COR-L47 (cell line): ENCODE measurements around the gene IL36B.

ENCODE experiments used
- DNase-seq: peaks from one replicate; lab custom pipeline; 2025; lab: John Stamatoyannopoulos, UW

Gene IL36B

GRCh38 chr2:113009622-113010021, 43.0 kb downstream of the IL36B start:
- DNase-seq, result no peak

DNA sequence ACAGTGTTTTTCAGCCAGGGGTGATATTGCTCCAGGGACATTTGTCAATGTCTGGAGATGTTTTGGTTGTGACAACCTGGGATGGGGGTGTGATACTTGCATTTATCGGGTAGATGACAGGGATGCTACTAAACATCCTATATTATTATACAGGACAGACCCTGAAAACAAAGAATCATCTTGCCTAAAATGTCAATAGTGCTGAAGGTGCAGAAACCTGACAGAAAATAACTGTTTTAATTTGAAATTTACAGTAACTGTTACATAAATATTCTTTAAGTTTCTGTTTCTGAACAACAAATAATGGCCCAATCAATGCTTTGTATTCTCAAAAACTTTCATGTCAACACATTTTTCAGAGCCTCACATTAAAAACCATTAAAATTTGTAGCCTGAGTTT, 45.4 kb downstream of the IL36B start:
- no peak for DNase-seq

DNA sequence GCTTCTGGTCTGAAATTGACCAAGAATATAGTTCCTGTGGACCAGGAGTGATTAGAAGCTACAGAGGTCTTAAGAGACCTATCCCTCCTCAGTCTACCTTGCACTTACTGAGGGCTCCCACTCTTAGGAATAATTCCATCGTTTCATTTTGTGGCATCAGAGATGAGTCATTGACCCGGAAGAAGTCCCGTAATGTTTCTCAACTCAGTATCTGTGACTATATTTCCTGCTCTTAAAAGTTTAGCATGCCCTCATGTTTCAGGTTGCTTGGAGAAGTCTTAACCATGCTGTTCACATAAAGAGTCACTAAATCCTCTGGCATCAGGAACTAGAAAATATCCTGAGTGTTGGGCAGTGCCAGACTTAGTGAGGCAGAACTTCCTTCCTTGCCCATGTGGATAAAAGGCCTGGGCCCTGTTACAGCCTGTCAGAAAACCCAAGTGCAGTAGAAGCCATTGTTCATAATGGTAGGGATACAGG, 47.6 kb downstream of the IL36B start, which contains the start of gene IL36A:
Gene IL36A (plus strand): TSS at position 430 of the 480 bp plus-strand sequence. CDS start 413 bp downstream, outside the sequence.
- DNase-seq, result no peak

DNA sequence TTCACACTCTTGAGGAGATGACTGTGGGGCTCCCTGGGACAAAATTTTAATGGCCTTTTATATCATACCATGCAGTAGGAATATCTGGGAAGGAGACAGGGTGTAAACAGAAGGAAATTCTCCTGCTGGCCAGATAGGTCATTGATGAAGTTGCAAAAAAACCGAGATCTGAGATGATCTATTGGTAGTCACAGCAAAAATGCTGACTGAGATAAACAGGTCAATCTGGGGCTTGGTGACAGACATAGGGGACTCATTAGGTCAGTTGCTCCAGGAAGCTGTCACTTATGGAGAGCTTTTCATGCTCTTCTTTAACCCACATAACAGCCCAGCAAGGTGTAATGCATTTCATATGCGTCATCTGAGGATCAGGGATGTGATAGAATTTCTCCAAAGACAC, 50.0 kb downstream of the IL36B start:
- DNase-seq, result no peak

- DNase-seq, result no peak
Observed at GRCh38 chr2:113000436-113000835, 52.2 kb downstream of the IL36B start.

DNA sequence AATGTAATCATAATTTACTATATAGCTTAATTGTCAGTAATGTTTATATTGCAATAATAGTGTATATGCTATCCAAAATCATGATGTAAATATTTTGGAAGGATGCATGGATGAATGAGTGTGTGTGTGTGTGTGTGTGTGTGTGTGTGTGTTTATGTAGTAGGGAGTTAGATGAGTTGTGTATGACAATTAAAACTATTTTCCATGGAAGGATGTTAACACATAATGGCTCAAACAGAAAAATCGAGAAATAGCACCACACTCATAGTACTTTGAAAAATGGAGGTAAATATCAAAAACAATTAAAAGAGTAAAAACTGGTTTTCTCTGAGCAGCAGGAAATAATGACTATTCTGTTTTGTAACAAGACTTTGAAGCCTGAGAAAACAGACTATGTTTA, 55.5 kb downstream of the IL36B start:
- DNase-seq, result no peak

- no peak for DNase-seq
Observed at GRCh38 chr2:112996635-112997034, 56.0 kb downstream of the IL36B start.

DNA sequence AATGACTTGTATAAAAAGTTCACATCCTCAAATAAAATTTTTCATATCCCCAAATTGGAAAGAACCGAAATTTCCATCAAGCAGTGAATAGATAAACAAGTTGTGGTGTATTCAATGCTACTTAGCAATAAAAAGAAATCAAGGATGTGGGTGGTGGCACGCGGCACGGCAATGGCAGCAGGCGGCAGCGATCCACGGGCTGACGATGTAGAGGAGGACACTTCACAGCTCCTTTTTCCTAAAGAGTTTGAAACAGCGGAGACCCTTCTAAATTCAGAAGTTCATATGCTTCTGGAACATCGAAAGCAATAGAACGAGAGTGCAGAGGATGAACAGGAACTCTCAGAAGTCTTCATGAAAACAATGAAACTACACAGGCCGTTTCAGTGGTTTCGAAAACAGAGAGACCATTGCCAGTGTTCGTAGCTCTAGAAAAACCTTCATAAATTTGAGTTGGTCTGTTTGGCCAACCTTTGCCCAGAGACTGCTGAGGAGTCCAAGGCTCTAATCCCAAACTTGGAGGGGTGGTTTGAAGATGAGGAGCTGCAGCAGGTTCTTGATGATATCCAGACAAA, 57.2 kb downstream of the IL36B start:
- DNase-seq, result no peak

DNA sequence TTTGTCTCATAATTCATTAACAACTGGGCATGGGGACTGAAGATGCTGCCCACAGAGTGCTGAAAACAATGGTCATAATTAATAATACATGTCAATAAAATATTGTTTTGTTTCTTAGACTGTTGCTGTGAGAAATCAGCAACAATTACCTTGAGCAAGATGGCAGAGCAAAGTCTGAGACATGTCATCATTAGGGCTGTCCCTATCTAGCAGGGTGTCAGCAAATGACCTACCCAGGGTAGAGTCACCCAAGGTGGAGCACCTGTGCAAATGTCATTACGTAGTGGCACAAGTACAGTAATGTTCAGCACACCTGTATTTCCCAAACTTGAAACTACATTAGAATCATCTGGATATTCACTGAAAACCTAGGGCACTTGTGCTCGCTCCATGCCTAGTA, 58.0 kb downstream of the IL36B start:
- DNase-seq, result no peak

- DNase-seq, result no peak
Observed at GRCh38 chr2:112993831-112994230, 58.8 kb downstream of the IL36B start.

GRCh38 chr2:112989611-112990010, 63.1 kb downstream of the IL36B start:
- DNase-seq, result no peak

DNA sequence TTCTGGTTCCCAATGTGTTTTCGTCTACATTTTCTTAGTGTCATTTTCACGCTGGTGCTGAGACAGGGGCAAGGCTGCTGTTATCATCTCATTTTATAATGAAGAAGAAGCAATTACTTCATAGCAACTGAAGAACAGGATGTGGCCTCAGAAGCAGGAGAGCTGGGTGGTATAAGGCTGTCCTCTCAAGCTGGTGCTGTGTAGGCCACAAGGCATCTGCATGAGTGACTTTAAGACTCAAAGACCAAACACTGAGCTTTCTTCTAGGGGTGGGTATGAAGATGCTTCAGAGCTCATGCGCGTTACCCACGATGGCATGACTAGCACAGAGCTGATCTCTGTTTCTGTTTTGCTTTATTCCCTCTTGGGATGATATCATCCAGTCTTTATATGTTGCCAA, 67.6 kb downstream of the IL36B start:
- DNase-seq, result no peak

GRCh38 chr2:112980537-112980936, 72.1 kb downstream of the IL36B start:
- DNase-seq, result no peak

DNA sequence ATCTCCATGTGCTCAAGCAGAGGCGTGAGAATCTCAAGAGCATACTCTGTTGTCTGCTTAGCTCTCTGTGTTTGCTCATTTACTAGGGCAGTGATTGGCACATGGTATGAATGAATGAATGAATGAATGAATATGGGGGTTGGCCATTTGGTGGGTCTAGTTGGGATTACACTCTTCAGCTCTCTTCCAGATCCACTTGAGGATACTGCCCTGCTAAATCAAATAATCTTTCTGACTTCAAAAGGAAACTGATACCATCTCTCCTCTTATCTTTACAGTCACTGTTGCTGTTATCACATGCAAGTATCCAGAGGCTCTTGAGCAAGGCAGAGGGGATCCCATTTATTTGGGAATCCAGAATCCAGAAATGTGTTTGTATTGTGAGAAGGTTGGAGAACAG, 72.9 kb downstream of the IL36B start:
- DNase-seq, result no peak

GRCh38 chr2:112977559-112978056, 75.1 kb downstream of the IL36B start, which contains the start of gene IL36G:
IL36G (plus strand) TSS chr2:112978006; CDS start chr2:112978639, 633 bp downstream.
- DNase-seq, result no peak
